DND-41 (cell line): ENCODE data around the gene RAD51B.

Experiments
- ATAC-seq: fragments of 200-7000 bp; cut with Tn5 transposase; 3 replicates; pipeline ENCODE4 v1.9.1; 2021; ENCODE audit warnings: low read depth; ENCODE audit not compliant: insufficient read depth
- DNase-seq: peaks from one replicate; pipeline ENCODE4 v3.0.0-alpha.2; 2020
- H2AFZ ChIP-seq: 2 replicates; pipeline ENCODE4 v1.6.0; 2012; ENCODE audit warnings: low read depth, low read length
- H3K27ac ChIP-seq: 2 replicates; pipeline ENCODE4 v1.5.1; 2012; ENCODE audit warnings: low read length, inconsistent platforms
- H3K27me3 ChIP-seq: fragments of 200-600 bp; sonication (generic); 2 replicates; pipeline ENCODE4 v1.6.0; 2012; ENCODE audit warnings: low read length, mild to moderate bottlenecking, inconsistent platforms; ENCODE audit not compliant: insufficient read depth, poor library complexity
- H3K36me3 ChIP-seq: 2 replicates; pipeline ENCODE4 v1.5.1; 2012; ENCODE audit warnings: low read length, inconsistent platforms; ENCODE audit not compliant: insufficient read depth
- H3K4me1 ChIP-seq: 2 replicates; pipeline ENCODE4 v1.5.1; 2012; ENCODE audit warnings: mild to moderate bottlenecking, low read length; ENCODE audit not compliant: insufficient read depth
- H3K4me2 ChIP-seq: 2 replicates; pipeline ENCODE4 v1.6.0; 2012; ENCODE audit warnings: mild to moderate bottlenecking, moderate library complexity, low read length, inconsistent platforms; ENCODE audit not compliant: insufficient read depth
- H3K4me3 ChIP-seq, 2 experiments: fragments of 200-600 bp in 1 of 2; shearing (Covaris generic) in 1 of 2; 2 replicates each; pipeline ENCODE4 v1.5.1; 2012 to 2016; ENCODE audit warnings: inconsistent platforms in 2 of 2, low read length in 2 of 2, mild to moderate bottlenecking in 2 of 2, low read depth in 1 of 2, moderate library complexity in 1 of 2
- H3K79me2 ChIP-seq: 2 replicates; pipeline ENCODE4 v1.6.0; 2012; ENCODE audit warnings: low read length, inconsistent platforms; ENCODE audit not compliant: insufficient read depth
- H3K9ac ChIP-seq: 2 replicates; pipeline ENCODE4 v1.6.0; 2012; ENCODE audit warnings: low read depth, mild to moderate bottlenecking, inconsistent platforms, low read length, moderate library complexity
- H3K9me3 ChIP-seq: 2 replicates; pipeline ENCODE4 v1.5.1; 2012; ENCODE audit warnings: low read length, moderate library complexity, mild to moderate bottlenecking, inconsistent platforms; ENCODE audit not compliant: insufficient read depth, severe bottlenecking
- H4K20me1 ChIP-seq: 2 replicates; pipeline ENCODE4 v1.6.0; 2012; ENCODE audit warnings: low read length; ENCODE audit not compliant: insufficient read depth
- CTCF ChIP-seq: IDR thresholded peaks from 2 replicates; pipeline ENCODE4 v1.5.1; 2012; ENCODE audit warnings: borderline replicate concordance, low read length, moderate library complexity, mild to moderate bottlenecking; ENCODE audit not compliant: poor library complexity, severe bottlenecking; ENCODE audit errors: extremely low read depth
- EZH2 ChIP-seq: IDR thresholded peaks from 3 replicates; pipeline ENCODE4 v1.6.1; 2012; ENCODE audit warnings: borderline replicate concordance, low read depth, mild to moderate bottlenecking, moderate library complexity, low read length, inconsistent platforms; ENCODE audit not compliant: severe bottlenecking

RAD51B gene

GRCh38 chr14:68222154-68222553, 402.6 kb downstream of the RAD51B start:
- Histone ChIP-seq H3K4me1 (no peaks in the 10 kb centered on the region), H4K20me1 (no peaks in the 10 kb centered on the region), H3K4me2 (no peak overlapping the region), H3K36me3 (no peaks in the 10 kb centered on the region), H3K4me3 (no peak overlapping the region), H3K27ac (no peak overlapping the region), H3K9me3 (no peaks in the 10 kb centered on the region), H3K27me3 (no peaks in the 10 kb centered on the region), H3K9ac (no peak overlapping the region), H3K79me2 (no peaks in the 10 kb centered on the region), H2AFZ (no peak overlapping the region)
- TF ChIP-seq EZH2: no peak
- TF ChIP-seq CTCF: no peak
- no peak for DNase-seq
- ATAC-seq: no peak

- Histone ChIP-seq H3K27ac (no peak overlapping the region), H3K79me2 (no peaks in the 10 kb centered on the region), H3K4me2 (no peak overlapping the region), H3K4me3 (no peak overlapping the region), H3K4me1 (no peaks in the 10 kb centered on the region), H3K9me3 (no peaks in the 10 kb centered on the region), H3K9ac (no peak overlapping the region), H3K36me3 (no peaks in the 10 kb centered on the region), H3K27me3 (no peaks in the 10 kb centered on the region), H2AFZ (no peak overlapping the region), H4K20me1 (no peaks in the 10 kb centered on the region)
- no peak for ATAC-seq
- TF ChIP-seq EZH2 (no peak), CTCF (no peak)
- no peak for DNase-seq
These were observed 403.1 kb downstream of the RAD51B start for GRCh38 chr14:68222726-68223125.

GRCh38 chr14:68223631-68224030, 404.1 kb downstream of the RAD51B start:
- Histone ChIP-seq H2AFZ (no peak overlapping the region), H3K27ac (no peak overlapping the region), H3K79me2 (no peaks in the 10 kb centered on the region), H3K27me3 (no peaks in the 10 kb centered on the region), H3K4me3 (no peak overlapping the region), H3K4me1 (no peaks in the 10 kb centered on the region), H3K36me3 (no peaks in the 10 kb centered on the region), H3K4me2 (no peak overlapping the region), H3K9me3 (no peaks in the 10 kb centered on the region), H4K20me1 (no peaks in the 10 kb centered on the region), H3K9ac (no peak overlapping the region)
- DNase-seq (no peak), ATAC-seq (no peak)
- TF ChIP-seq CTCF (no peak), EZH2 (no peak)

GRCh38 chr14:68225321-68225720, 405.7 kb downstream of the RAD51B start:
- no peaks in the 10 kb centered on the region for H3K4me1 ChIP-seq
- no peaks in the 10 kb centered on the region for H3K79me2 ChIP-seq
- no peak for DNase-seq
- H3K9ac ChIP-seq: no peak overlapping the region
- no peaks in the 10 kb centered on the region for H3K9me3 ChIP-seq
- H4K20me1 ChIP-seq: no peaks in the 10 kb centered on the region
- H3K4me2 ChIP-seq: no peak overlapping the region
- TF ChIP-seq EZH2: no peak
- no peak for TF ChIP-seq CTCF
- H3K27ac ChIP-seq: no peak overlapping the region
- no peak overlapping the region for H3K4me3 ChIP-seq
- H3K36me3 ChIP-seq: no peaks in the 10 kb centered on the region
- H2AFZ ChIP-seq: no peak overlapping the region
- H3K27me3 ChIP-seq: no peaks in the 10 kb centered on the region
- ATAC-seq: no peak
